HG03097 (cell line): ENCODE data around the gene RLF.

Experiments
- ATAC-seq: cut with Tn5 transposase; IDR thresholded peaks from one replicate; pipeline ENCODE4 v1.9.1; 2021; ENCODE audit not compliant: unreplicated experiment, low FRiP score

The RLF gene, protein sequence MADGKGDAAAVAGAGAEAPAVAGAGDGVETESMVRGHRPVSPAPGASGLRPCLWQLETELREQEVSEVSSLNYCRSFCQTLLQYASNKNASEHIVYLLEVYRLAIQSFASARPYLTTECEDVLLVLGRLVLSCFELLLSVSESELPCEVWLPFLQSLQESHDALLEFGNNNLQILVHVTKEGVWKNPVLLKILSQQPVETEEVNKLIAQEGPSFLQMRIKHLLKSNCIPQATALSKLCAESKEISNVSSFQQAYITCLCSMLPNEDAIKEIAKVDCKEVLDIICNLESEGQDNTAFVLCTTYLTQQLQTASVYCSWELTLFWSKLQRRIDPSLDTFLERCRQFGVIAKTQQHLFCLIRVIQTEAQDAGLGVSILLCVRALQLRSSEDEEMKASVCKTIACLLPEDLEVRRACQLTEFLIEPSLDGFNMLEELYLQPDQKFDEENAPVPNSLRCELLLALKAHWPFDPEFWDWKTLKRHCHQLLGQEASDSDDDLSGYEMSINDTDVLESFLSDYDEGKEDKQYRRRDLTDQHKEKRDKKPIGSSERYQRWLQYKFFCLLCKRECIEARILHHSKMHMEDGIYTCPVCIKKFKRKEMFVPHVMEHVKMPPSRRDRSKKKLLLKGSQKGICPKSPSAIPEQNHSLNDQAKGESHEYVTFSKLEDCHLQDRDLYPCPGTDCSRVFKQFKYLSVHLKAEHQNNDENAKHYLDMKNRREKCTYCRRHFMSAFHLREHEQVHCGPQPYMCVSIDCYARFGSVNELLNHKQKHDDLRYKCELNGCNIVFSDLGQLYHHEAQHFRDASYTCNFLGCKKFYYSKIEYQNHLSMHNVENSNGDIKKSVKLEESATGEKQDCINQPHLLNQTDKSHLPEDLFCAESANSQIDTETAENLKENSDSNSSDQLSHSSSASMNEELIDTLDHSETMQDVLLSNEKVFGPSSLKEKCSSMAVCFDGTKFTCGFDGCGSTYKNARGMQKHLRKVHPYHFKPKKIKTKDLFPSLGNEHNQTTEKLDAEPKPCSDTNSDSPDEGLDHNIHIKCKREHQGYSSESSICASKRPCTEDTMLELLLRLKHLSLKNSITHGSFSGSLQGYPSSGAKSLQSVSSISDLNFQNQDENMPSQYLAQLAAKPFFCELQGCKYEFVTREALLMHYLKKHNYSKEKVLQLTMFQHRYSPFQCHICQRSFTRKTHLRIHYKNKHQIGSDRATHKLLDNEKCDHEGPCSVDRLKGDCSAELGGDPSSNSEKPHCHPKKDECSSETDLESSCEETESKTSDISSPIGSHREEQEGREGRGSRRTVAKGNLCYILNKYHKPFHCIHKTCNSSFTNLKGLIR (N-terminal part only)

DNA sequence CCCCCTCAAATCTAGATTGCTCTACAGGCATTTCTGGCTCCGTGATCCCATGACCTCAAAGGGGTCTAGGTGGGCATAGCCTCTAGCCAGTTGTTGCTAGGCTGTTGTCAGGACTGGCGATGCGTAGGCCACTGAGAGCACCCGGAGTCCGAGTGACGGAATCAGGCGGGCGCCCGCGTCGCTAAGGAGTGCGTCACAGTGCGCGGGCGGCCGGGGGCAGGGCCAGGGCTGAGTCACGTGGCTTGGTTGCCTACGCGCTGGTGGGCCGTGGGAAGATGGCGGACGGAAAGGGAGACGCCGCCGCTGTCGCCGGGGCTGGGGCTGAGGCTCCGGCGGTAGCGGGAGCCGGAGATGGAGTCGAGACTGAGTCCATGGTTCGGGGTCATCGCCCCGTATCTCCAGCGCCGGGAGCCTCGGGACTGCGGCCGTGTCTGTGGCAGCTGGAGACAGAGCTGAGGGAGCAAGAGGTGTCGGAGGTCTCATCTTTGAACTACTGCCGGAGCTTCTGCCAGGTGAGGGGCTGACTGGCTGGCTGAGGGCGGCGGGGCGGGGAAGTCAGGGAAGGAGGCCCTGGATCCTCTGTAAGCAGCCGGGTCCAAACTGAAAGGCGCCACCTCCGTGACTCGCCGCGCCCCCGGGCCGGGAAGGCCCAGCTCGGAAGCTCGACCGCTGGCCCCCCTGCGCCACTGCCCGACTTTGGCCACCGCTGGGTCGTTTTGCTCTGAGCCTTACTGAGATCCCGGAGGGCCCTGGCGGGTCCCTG is at the start of gene RLF:
Gene RLF (plus strand): TSS at position 263 of the 763 bp plus-strand sequence. CDS start 13 bp downstream, at position 276.
- peak; percentile 89 for ATAC-seq

DNA sequence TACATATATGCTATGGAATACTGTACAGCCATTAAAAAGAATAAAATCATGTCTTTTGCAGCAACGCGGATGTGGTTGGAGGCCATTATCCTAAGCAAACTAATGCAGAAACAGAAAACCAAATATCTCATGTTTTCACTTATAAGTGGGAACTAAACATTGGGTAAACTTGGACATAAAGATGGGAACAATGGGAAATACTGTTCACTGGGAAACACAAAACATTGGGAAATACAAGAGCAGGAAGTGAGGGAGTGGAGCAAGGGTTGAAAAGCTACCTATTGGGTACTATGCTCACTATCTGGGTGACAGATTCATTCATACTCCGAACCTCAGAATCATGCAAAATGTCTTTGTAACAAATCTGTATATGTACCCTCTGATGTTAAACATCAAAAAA is 46.8 kb upstream of the RLF start:
- no peak for ATAC-seq

DNA sequence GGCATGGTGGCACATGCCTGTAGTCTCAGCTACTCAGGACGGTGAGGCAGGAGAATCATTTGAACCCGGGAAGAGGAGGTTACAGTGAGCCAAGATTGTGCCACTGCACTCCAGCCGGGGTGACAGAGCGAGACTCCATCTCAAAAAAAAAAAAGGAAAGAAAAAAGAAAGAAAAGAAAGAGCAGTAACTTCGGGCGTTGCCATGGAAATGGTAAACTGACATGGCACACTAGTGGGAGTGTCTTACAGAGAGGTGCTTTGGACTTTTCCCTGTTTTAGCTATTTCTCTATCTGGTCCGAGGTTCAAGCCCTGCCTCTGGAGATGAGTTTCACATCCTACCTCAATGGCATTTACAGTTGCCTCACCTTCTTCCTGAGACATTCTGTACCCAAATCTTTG is 41.1 kb upstream of the RLF start:
- no peak for ATAC-seq

DNA sequence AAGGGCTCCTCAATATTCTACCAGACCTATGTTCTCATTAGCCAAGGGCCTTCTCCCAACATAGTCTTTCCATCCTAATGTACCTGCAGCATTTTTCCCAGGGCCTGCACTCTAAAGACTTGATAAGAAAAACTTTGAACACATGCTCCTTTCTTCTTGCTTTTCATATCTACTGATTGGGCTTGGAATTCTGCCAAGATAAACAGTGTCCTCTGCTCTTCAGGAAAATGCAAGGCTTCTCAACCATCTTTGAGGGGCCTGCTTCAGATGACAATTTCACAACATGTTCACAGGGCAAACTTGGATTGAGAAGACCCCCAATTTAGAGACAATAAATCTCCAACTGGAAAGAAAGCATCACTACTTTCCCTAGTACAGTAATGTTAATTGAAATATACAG is 38.3 kb upstream of the RLF start:
- ATAC-seq = no peak

DNA sequence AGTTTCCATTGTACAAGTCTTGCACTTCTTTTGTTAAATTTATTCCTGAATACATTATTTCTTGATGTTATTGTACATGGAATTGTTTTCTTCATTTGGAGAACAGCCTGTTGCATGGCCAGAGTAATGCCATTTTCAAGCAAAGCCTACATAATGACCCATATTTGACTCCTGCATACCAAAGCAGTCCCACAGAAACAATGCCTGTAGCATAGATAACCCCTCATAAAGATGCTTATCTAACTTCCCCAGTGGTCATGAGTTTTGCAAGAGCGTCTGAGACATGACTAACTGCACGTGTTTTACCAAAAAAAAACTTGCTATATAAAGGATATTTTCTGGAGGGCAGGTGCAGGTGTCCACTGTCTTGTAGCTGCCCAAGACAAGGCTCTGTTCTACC is 30.3 kb upstream of the RLF start:
- no peak for ATAC-seq

DNA sequence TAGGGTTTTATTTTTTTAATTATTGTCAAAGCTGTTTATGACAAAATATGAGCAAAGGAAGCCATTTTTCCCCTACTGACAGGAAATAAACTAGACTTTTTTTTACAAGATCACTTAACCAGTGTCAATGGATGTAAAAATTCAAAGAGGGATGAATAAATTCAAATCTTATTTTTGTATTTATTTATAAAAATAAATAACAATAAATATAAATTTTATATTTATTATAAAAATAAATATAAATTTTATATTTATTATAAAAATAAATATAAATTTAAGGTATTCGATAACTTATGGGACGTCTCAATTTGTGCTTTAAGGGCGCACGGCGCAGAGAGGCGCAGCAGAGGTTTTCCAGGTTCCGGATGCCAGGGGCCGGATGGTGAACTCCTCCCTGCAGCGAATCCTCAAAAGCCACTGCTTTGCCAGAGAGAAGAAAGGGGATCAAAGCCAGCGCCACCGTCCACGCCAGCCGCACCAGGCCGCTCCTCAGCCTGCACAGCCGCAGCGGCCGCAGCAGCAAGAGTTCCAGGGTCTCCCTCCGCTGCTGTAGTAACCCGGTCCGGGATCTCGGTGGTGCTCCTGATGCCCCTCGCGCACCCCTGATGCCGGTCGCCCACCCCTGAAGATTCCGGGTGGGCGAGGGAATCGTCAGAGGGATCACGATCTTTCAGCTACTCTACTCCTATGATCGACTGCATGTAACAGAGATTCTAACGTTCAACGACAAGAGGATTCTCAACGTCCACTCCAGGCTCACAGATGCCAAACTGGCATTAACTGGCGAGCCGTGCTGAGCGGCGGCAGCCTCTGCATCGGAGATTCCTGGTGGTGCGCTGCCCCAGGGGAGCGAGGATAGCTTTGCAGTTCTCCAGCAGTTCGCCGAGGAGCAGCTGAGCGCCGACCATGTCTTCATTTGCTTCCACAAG is 28.5 kb upstream of the RLF start:
- ATAC-seq = no peak

DNA sequence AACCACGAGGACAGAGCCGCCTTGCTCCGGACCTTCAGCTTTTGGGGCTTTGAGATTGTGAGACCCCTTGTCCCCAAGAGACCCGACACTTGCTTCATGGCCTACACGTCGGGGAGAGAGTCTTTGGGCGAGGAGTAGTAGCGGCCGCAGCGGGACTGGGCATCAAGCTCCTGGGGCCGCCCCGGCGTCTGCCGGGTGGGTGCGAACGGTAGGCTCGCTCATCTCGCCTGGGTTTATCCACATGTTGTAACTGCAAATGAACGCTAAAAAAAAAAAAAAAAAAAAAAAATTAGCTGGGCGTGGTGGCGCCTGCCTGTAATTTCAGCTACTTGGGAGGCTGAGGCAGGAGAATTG is 27.9 kb upstream of the RLF start:
- no peak for ATAC-seq

DNA sequence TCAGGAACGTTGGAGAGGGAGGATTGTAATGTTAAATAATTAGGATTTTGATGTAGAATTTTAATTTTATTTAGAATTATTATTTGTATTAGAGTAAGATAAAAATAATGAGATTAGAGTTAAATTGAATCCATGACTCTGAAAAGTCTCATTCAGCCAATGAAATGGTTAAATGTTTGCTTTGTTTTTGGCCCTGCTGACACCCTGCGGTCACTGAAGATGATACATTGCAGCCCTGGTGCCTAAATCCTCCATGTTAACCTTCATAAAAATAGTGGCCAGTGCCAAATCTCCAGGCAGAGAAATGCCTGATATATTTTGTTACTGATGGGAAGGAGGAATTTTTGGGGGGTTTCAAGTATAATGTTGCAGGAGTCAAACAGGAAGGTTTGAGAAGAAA is 27.3 kb upstream of the RLF start:
- ATAC-seq = no peak

DNA sequence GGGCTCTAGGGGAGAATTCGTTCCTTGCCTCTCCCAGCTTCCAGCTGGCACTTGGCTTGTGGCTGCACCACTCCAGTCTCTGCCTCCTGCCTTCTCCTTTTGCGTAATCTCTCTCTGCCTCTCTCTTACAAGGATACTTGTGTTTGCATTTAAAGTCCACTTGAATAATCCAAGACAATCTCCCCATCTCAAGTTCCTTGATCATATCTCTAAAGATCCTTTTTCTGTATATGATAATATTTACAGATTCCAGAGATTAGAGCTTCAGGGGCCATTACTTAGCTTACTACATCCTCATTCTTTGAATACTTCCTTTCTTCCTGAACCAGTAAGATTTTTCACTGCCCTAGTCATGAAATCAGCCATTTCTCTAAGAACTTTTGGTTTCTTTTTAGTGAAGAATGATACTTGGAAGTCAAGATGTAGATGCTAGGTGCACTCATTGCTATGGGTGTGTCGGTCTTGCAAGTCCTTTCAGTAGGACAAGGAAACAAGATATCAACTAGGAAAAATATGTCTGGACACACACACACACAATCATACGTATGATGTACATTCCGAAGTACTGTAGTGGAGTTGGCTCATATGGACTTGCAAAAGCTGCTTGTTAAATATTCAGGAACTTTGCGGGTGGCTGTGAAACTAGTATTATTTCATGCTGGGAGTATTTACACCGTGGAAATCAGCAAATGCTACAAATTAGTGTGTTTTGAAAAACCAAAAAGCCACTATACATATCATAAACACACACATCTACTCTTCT is 20.8 kb upstream of the RLF start:
- no peak for ATAC-seq

DNA sequence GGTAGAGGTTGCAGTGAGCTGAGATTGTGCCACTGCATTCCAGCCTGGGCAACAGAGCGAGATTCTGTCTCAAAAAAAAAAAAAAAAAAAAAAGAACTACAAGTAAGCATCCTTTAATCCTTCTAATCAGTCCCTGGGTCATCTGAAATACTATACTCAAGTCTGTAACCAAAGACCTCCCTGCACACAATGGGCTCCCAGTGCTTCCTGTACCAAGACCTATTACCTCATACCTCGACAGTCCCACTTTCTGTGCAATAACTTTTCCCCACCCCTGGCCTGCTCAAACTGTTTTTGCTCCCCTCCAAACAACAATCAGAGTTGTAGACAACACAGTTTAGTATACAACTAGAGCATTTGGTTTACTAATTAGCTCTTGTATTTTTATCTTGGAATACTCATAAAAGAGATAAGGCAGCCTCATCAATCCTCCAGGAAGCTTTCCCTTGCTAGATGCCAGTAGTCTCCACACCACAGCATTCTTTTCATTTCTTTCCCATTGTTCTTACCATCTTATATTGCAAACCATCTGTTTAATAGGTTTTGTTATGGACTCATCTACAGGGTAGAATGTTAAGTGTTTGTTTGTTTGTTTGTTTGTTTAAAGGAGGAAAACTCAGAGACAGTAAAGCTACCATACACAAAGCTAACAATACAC is 19.2 kb upstream of the RLF start:
- ATAC-seq = no peak

DNA sequence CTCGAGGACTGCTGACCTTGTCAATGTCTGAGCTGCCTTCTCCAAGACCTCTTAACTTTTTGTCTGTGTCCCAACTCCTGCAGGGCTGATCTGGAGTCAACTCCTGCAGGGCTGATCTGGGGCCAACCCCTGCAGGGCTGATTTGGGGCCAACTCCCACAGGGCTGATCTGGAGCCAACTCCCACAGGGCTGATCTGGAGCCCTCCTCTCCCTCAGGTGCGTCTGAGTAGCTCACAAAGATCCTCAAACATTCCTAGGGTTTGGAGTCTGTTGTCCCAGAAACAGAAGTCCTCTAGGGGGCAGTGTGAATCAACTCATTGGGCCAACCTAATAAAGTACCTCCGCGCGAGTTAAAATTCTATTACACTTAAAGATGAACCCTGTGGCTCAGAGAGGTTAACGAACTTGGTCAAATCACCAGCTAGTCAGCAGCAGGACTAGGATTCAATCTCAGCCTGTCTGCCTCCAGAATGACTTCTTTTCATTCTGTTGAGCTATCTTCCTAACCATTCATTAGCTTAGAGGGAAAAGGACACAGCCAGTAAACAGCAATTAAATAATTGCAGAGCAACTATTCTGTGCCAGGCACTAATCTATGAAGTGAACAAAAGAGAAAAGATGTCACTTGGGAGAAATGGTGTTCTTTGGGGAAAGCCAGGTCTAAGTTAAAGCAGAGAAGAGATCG is 17.2 kb upstream of the RLF start:
- ATAC-seq = no peak

DNA sequence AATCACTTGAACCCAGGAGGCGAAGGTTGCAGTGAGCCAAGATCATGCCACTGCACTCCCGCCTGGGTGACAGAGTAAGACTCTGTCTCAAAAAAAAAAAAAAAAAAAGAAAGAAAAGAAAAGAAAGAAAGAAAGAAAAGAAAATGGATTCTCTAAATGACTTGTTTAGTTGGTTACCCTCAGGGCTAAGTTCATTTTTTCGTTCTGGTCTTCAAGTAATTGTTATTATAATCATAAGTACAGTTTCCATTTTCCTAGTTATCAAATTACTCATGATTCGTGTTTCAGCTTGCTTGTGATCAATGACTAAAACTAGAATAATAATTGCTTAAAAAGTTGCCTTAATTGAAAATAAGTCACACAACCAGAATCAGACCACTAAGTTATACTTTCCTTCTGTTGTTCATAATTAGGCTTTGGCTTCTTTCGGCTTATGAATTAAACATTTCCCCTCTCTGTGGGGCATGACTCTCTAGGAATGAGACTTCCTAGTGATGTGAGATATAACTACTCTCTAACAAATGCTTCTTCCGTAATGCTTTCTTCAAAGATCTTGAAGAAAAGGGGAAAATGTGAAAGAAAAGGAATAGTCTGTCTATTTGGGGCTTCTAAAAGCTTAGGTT is 9.6 kb upstream of the RLF start:
- no peak for ATAC-seq

DNA sequence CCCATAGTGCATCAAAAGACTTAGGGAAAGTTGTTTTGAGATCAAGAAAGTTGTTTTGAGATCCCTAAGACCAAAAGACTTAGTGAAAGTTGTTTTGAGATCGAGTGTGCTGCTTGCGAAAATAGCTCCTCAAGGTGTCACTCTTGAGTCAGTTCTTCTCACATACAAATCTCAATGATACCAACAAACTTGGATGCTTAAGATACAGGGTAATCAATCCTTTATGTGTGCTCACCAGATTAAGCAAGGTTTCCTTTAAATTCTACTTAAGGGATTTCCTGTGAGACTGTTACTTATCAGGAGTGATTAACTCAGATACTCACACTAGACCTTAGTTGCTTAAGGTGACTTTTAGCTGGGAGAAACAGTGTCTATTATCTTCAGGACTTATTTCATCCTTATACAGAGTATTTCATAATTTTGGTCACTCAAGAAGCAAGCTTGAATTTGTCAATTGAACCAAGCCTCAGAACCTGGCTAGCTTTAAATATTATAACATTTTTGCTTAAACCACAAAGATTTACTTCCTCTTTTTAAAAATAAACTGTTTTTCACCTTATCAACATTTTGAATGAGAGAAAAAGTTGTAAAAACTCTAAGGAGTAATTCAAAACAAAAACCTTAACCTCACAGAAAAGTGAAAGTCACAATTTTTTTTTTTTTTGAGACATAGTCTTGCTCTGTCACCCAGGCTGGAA is 8.0 kb upstream of the RLF start:
- ATAC-seq = no peak

DNA sequence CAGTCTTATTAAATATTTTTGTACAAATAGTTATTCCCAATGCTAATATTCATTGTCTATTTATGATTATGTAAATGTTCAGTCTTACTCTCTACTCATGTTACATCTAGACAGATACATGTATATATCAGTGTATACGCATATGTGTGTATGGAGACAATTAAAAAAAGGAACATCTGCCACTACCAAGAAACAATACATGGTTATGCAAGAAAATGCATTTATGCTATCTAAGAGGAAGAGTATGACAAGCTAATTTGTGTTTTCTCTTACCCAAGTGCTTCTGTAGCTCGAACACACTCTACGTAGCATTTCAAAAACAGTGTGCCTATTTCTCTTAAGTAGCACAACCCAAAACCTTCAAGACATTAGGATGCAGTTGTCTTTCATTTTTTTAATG is 6.1 kb upstream of the RLF start:
- ATAC-seq = no peak

DNA sequence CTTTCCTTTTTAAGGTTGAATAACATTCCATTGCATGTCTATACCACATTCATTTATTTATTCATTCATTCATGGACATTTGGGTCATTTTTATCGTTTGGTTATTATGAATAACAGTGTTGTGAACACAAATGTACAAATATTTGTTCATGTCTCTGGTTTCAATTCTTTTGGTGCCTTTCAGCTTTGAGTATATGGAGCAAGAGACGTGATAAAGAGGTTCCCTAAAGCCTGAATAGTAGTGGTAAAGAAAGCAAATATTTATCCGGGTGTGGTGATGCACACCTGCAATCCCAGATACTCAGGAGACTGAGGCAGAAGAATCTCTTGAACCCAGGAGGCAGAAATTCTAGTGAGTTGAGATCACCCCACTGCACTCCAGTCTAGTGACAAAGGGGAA is 5.3 kb upstream of the RLF start:
- ATAC-seq = no peak

DNA sequence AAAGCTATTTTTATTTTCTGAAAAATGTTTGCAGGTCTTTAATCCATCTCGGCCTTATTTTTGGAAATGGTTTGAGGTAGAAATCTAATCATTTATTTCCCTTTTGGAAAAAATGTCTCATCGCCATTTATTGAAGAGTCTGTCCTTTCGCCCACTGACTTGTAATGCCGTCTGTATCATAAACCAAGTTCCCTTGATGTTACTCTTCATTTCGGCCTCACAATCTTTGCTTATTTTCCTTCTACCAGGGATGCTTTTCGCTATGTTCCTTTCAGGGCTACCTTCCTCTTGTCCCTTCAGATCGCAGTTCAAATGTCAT is 422 bp upstream of the RLF start:
- no peak for ATAC-seq
